GM18519 (cell line): ENCODE measurements around the gene GPHN.

Experiments used
- ATAC-seq: cut with Tn5 transposase; IDR thresholded peaks from one replicate; pipeline ENCODE4 v1.9.1; 2021; ENCODE audit warnings: mild to moderate bottlenecking, moderate library complexity; ENCODE audit not compliant: unreplicated experiment, low FRiP score

The GPHN gene

DNA sequence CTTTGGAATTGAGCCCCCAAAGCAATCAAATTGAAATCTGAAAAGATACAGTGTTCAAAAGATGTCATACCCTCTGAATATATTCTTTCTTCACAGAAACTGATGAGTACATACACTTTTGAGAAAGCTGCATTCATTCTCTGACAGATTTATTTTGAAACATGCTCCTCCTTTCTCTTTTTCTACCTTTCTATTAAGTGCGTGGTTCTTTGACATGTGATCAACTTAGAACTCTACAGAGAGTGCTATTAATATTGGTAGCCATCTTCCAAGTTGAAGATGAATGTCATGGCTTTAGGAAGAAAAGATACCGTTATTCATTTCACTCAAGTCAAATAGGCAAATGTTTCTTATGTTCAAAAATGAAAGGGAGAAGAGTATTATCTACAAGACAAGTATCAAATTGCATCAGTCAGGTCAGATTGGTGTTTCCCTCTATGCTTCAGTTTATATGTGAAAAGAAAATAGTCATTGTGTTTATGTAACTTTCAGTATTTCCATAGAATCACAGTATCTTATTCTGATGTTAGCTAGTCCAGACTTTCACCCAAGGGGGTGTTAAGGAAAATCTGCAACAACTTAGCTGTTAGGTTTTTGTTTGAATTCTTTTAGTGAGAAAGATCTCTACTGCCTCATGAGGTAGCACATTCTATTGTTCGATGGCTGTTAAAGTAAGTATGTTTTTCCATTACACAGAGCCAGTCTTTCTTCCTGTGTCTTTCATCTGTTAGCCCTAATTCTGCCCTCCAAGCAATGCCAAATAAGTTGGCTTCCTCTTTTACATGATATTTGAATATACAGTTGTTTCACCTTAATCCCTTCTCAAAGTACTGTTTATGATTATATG lies 625.9 kb downstream of the GPHN start:
- ATAC-seq, result no peak

DNA sequence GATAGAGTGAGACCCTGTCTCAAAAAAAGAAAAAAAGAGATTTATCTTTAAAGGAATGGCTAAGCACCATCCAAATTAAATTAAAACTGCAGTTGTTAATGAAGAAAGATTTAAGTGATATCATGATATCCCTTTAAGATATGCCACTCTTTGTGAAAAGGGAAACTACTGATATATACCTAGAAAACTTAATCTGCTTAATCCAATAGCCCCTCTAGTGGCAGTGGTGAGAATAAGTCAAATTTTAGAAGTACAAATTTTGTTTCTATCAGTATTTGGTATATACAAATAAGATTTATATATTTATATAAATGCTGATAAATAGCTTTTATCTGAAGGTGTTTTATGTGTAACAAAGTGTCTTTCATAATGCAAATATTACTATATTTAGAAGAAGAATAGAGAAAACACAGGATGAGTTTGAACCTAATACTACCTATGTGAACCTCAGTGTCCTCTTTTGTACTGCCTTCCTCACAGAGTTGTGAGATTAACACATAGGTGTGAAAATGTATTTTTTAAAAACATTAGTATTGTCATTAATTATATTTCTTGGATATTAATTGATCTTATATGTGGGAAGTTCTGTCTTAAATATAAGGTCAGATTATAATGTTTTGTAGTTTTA lies 629.9 kb downstream of the GPHN start:
- no peak for ATAC-seq

DNA sequence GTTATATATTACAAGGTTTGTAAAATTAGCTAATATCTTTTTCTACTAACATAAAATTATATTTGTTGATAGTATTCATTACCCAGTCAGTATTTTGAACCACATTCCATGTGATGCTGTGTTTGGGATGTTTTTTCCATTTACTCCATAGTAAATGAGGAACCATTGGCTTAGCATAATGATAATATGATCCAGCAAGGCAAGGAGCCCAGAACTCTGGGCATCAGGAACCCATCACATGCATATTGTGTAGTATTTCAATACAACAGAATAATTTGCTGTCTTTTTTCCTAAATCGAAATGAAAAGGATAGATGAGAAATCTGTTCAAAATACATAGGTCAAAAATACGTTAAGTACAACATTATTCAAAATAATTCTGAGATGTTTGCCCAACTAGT lies 632.6 kb downstream of the GPHN start:
- no peak for ATAC-seq

- no peak for ATAC-seq
These were observed 633.4 kb downstream of the GPHN start for GRCh38 chr14:67141146-67141900.

- ATAC-seq, result no peak
These were observed 643.2 kb downstream of the GPHN start for GRCh38 chr14:67151082-67151666.

- no peak for ATAC-seq
These were observed 650.6 kb downstream of the GPHN start for GRCh38 chr14:67158566-67158965.

- no peak for ATAC-seq
These were observed 654.4 kb downstream of the GPHN start for GRCh38 chr14:67162385-67162784.

DNA sequence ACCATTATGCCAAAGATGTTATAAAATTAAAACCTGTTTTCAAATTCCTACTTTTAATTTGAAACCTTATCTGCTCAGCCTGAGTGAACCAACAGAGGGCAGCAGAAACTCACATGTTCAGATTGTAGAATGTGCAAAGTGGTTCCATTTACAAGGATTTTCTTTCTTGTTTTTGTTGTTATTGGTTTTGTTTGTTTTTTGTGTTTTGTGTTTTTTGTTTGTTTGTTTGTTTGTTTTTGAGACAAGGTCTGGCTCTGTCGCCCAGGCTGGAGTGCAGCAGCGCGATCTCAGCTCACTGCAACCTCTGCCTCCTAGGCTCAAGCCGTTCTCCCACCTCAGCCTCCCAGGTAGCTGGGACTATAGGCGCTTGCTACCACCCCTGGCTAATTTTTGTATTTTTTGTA lies 658.5 kb downstream of the GPHN start:
- no peak for ATAC-seq

DNA sequence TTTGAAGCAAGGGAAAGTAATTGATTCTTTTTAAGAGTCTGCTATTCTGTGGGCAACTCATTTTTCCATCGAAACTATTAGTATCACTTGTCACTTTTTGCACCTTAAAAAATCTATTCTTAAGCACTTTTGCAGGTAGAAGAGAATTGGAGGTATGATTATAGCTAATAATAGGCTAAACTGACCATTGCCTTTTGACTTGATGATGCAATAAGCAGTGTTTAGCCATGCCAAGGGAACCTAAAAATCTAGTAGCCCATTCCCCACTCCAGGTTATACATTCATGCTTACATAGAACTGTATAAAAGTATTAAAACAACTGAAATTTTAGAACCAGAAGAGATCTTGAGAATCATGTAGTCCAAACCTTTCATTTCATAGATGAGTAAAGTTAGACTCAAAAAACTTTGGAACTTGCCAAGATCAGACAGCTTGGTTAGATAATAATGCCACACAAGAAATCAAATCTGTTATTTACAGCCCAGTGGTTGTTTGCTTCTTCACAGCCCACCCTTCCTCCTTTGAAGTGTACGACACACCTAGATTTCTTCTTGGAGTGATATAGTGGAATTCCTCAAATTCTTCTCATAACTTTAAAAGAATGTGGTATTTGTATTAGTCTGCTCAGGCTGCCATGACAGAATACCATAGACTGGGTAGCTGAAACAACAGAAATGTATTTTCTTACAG lies 659.6 kb downstream of the GPHN start:
- no peak for ATAC-seq

DNA sequence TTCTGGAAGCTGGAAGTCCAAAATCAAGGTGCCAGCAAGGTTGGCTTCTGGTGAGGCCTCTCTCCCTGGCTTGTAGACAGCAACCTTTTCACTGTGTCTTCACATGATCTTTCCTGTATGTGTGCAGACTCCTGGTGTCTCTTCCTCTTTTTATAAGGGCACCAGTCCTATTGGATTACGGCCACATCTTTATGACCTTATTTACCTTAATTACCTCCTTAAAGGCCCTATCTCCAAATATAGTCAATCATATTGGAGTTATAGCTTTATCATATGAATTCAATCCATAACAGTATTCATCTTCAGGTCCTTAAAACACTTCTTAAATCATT lies 660.1 kb downstream of the GPHN start:
- ATAC-seq, result no peak

- ATAC-seq, result no peak
These were observed 662.7 kb downstream of the GPHN start for GRCh38 chr14:67170660-67171059.

DNA sequence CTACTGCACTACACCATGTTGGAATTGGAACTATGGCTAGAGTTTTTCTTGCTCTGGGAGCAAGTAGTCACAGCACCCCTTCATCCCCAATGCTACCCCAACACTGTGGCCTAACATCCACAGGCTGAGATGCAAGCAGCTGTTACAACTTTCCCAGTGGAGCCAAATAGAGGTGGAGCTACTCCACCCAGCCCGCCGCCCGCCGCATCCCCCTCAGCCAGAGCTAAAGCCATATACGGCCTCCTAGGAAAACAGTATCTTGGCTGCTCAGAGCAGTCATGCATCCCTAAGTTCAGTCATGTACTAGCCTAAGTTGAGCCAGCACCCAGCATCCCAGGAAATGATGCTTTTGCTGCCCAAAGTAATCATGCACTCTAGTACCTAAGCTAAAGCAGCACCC lies 664.1 kb downstream of the GPHN start:
- no peak for ATAC-seq

DNA sequence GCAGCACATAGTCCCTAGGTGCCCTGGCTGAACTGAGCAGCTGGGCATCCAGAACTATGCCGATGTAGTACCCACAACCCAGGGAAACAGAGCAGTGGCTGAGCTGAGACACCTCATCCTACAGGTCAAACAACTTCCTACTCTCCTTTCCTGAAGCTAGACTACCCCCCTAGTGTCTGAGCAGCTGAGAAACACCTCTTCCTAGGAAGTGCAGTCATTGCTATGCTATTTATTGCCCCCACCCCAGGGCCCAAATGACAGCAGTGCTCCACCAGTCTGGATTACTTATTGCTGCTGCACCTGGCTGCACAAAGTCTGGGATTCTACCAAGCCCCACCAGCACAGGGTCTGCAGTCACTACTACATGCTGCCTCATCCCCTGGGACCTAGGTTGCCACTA lies 664.6 kb downstream of the GPHN start:
- no peak for ATAC-seq

DNA sequence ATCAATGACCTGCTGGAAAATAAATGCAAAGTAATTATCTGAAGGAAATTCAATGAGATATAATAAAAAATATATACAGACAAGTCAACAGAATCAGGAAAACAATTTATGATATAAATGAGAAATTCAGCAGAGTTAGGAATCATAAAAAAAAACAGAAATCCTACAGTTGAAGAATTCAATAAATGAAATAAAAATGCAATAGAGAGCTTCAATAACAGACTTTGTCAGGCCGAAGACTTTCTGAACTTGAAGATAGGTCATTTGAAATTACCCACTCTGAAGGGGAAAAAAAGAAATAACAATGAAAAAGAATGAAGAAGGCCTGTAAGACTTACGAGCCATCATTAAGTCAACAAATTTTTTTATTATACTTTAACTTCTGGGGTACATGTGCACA lies 665.8 kb downstream of the GPHN start:
- ATAC-seq, result no peak

GRCh38 chr14:67186172-67186768 lies 678.3 kb downstream of the GPHN start:
- ATAC-seq, result no peak

GRCh38 chr14:67186789-67187584 lies 679.0 kb downstream of the GPHN start:
- no peak for ATAC-seq

GRCh38 chr14:67187826-67188225 lies 679.9 kb downstream of the GPHN start:
- no peak for ATAC-seq

GRCh38 chr14:67188326-67188725 lies 680.4 kb downstream of the GPHN start:
- ATAC-seq, result no peak

GRCh38 chr14:67191768-67192290 lies 683.9 kb downstream of the GPHN start:
- ATAC-seq, result no peak
